NCI-H748 (cell line): ENCODE results near the gene PHF1.

Experiments used
- DNase-seq: peaks from one replicate; lab custom pipeline; 2025; ENCODE audit not compliant: unreplicated experiment; lab: John Stamatoyannopoulos, UW

PHF1 gene

GRCh38 chr6:33417128-33417902 lies 6.5 kb downstream of the PHF1 start:
- peak; percentile 76 for DNase-seq

- DNase-seq, result peak; percentile 100
These were observed 7.3 kb downstream of the PHF1 start, which contains the start of gene CUTA for GRCh38 chr6:33417903-33418689. Gene CUTA, minus strand, starts transcription at chr6:33418107. Its CDS starts 107 bp downstream, at chr6:33418000.

DNA sequence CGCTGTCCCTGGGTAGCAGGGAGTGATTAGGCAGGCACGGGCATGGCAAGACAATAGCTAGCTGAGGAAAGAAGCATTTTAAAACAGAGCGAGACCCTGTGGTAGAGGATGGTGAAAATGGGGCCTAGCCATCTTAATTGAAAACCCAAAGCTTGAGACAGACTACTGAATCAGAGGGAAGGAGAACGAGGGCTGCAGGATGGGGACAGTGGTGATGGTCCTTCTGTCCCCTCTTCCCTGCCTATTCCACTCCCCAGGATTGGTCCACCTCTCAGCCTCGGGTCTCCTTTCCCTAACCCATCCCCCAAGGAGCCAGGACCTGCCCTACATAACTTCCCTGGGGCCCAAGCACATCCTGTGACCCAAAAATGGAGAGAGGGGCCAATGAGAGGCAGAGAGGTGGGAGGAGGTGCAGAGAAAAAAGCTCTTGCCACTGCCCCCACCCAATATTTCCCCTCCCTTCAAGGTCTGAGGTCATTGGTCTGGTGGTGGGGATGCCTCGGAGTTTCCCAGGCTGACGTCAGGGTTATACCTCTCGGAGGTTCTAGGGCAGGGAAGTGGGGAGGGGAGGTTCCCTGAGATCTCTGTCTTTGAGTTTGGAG lies 8.0 kb downstream of the PHF1 start:
- no peak for DNase-seq

DNA sequence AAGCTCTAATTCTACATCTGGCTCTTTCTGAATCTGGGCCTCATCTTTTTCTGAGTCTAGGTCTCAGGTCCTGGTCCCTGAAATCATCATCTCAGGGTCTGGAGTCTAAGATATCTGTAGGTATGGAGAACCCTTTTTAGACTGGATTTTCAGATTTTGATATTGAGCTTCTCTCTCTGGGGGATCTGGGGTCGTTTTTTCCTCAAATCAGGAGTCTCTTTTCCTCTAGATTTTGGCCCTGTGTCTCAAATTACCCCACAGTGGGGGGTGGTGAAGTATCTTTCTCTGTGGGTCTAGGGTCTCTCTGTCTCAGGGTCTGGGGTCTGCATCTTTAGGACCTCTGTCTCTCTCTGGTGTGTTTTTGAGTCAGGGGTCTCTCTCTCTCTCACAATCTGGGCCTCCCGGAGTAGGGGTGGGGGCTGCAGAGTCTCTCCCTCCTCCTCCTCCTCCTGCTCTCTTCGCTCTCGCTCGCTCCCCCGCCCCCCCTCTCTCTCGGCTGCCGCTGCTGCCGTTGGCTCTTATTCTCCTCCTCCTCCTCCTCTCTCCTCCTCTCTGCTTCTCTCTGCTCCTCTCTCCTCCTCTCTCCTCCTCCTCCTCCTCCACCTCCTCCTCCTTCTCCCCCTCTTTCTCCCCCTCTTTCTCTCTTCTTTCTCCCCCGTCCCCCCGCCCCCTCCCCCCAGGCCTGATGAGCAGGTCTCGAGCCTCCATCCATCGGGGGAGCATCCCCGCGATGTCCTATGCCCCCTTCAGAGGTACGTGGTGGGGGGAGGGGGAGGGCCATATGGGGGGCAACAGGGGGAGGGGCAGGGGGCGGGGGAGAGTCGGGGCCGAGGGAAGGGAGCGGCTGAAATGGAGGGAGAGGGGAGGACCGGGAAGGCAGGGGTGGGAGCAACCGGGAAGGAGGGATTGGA lies 9.0 kb downstream of the PHF1 start, which contains the start of gene SYNGAP1:
Gene SYNGAP1 (plus strand): TSS at position 486 of the 911 bp plus-strand sequence. CDS start 200 bp downstream, at position 686.
- DNase-seq, result peak; percentile 76

DNA sequence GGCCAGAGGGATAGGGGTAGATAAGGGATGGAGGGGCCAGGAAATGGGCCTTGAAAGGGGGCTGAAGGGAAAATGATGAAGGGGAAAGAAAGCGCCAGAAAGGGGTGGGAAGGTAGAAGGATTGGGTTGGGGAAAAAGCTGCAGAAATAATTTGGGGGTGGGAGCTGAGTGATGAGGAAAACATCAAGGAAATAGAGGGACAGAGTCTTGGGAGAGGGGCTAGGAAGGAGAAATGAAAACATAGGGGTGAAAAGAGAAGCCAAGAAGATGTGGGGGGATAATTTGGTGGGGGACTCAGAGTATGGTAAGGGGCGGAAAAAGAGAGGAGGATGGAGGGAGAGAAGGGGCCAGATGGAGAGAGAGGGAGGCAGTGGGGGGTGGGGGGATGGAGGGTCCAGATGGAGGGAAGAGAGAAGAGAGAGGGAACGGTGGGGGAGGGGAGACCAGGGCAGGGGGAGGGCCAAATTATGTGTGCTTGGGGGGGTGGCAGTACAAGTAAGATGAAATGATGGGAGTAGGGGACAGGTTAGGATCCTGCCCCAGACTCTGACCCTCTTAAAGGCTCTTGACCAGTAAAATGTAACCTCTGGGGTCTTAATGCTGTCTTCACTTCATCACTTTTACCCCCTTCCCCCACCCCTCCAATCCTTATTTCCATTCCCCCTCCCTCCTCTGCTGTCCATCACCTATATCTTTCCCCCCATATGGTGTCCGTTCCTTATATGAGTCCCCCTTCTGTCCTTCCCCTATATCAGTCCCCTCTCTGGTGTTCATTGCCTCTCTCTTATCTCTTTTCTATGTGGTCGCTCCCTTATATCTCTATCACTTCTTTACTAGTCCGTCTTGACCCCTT lies 9.9 kb downstream of the PHF1 start:
- peak; percentile 31 for DNase-seq

DNA sequence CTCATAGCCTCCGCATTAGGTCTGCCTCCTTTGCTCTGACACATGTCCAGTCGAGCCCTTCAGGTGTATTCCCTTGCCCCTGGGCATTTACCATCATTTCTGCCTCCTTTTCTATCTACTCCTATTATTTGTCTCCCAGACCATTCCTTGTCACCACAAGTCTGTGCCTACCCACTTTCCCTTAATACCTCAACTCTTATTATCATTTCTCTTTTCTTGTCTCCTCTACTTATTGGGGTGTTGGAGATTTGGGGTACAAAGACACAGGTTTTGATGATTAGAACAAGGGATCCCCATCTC lies 10.5 kb downstream of the PHF1 start:
- DNase-seq, result no peak

DNA sequence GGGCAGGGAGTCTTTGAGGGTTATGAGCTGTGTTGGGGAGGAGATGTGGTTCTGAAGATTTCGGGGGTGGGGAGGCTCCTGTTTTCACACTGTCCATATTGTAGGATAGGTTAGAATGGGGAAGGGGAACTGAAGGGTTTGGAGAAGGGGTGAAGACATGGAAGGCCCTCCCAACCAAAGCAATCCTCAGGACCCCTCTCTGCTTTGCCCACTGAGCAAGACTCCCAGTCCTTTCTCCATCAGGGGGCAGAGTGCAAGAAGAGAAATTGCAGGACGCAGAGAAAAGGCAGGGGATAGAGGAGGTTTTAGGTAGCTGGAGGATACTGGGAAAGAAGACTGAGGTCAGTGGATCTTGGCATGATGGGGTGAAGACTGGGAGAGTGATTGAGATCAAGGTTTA lies 13.0 kb downstream of the PHF1 start:
- DNase-seq, result no peak

DNA sequence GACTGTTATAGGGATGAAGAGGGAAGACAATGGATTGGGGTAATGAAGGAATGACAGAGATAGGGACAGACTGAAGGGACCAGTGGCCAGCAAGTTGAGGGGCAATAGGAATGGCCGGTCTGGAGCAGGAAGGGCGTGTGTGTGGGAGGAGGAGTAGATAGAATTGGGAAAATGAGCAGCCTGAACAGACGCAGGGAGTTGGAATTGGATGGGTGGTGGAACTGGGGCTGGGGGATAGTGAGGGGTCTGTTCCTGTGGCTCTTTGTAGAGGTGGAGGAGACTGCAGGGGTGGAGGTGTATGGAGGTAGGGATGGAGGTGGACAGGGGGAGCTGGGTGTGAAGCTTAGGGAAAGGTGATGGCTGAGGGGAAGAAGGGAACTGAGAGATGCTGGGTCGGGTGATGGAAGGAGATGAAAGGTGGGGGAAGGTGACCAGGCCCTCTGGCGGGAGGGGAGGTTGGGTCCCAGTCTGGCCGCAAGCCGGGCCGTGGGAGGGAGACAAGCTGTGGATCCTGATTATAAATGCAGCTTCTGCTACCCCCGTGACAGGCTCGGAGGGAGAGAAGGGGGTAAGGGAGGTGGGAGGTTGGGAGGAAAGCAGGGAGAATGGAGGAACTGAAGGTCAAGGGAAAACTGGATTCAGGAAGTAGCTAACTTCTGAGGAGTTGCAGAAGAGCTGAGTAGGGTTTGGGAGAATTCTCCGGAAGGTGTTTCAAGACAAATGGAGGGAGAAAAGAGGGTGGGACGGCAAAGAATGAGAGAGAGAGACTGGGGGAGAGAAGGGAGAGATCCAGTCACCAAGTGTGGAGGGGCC lies 14.2 kb downstream of the PHF1 start:
- no peak for DNase-seq

- peak; percentile 95 for DNase-seq
These were observed 15.1 kb downstream of the PHF1 start for GRCh38 chr6:33425668-33426577.

DNA sequence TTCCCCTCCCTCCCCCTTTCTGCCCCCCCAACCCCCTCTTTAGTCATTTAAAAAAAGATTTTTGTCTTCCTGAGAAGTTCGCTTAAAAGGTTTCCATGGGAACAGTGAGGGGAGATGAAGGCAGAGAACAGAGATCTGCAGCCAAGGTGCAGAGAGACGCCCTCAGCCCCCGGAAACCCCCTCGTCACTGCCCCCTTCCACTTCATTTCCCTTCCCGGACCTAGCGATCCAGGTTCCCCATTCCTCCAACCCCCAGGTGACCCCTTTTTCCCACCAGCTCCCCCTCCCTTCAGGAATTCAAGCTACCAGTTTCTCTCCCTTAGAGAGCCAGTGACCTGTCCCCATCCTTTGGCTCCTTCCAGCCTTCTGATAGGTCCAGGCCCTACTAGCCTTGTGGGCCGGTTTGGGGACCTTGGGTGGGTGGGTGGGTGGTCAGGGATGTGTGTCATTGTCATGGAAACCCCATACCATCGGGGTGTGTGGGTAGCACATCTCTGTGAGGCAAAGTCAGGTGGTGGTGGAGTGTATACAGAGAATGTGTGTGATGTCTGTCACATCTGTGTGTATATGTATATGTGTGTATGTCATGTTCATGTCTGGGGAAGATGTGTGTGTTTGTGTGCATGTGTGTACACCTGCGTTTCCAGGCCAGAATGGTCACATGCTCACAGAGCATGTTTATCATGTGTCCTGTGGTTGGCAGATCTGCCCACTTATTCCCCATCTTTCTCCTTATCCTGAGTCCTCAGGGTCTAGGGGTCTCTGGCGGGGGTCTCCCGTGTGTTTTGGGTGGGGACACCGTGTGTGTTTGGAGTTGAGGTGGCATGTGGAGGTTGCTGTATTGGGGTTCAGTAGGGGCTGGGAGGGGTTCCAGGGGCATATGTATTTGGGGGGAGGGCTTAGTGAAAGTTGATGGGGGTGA lies 16.0 kb downstream of the PHF1 start:
- peak; percentile 70 for DNase-seq

GRCh38 chr6:33427585-33428223 lies 16.9 kb downstream of the PHF1 start:
- DNase-seq, result peak; percentile 60

GRCh38 chr6:33428224-33428965 lies 17.6 kb downstream of the PHF1 start:
- DNase-seq, result peak; percentile 52

- no peak for DNase-seq
These were observed 18.3 kb downstream of the PHF1 start for GRCh38 chr6:33428966-33429749.

DNA sequence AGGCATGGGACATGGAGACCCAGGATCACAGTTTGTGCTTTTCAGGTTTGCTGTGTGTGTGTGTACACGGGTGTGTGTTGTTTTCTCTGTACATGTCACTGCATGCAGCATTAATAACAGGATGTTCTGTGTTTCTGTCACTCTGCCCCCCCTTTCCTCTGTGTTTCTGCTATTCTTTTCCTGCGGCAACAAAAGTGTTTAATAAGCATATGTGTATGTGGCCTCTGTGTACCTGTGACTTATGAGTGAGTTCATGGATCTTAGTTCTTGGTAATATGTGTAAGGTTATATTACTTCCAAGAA lies 18.9 kb downstream of the PHF1 start:
- no peak for DNase-seq

DNA sequence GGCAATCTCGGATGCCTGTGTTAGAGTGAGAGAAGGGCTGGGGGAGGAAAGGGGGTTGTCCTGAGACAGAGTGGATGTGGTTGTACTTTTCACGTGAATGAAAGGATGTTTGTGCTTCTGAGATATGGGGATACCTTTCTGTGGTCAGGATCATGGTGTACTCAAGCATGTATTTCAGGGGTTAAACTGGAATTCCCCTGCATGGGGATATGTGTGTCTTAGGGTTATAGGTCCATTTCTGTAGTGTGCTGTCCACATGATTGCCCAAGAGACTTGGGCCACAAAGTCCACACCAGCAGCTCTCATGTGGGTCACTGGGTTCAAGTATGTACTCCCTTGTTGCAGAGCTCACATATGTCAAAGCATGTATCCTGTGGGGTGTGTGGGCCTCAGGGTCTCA lies 19.5 kb downstream of the PHF1 start:
- no peak for DNase-seq
